Left kidney (tissue), 8 donors: ENCODE measurements around the gene PTCD2. TPM values are rescaled to one million over a fixed set of nuclear protein-coding genes. Genes with fewer than 3 reads are reported as not detected.

Experiments
- DNase-seq: peaks from one replicate; pipeline ENCODE4 v3.0.0-alpha.2; 2013
- long read RNA-seq, 8 donors: transcript quantifications; one replicate each; lab custom pipeline, GENCODE V29; 2026
- polyA plus RNA-seq: library from polyadenylated mRNA; unstranded; fragments of 120-200 nt; gene quantifications from one replicate; pipeline ENCODE4 v1.2.1, GENCODE V29; 2013; ENCODE audit not compliant: insufficient read length

PTCD2 gene, protein sequence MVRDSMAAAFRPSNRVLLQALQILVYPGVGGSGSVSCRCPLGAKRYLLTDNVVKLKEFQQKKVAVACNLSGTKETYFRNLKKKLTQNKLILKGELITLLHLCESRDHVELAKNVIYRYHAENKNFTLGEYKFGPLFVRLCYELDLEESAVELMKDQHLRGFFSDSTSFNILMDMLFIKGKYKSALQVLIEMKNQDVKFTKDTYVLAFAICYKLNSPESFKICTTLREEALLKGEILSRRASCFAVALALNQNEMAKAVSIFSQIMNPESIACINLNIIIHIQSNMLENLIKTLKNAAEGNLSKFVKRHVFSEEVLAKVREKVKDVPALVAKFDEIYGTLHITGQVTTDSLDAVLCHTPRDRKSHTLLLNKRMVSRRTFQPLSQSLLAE
- 12.2 TPM for polyA plus RNA-seq
- long read RNA-seq, donor 1, full-length matches to known transcripts: 2 of 2 reads
- long read RNA-seq, donor 1, partial matches to known transcripts: 0 of 2 reads
- long read RNA-seq, donor 1, other reads (novel, unspliced or antisense): 0 of 2 reads
- long read RNA-seq, donor 2, full-length matches to known transcripts: 6 of 6 reads
- long read RNA-seq, donor 2, partial matches to known transcripts: 0 of 6 reads
- long read RNA-seq, donor 2, other reads (novel, unspliced or antisense): 0 of 6 reads
- long read RNA-seq, donor 3, full-length matches to known transcripts: 5 of 14 reads
- long read RNA-seq, donor 3, partial matches to known transcripts: 9 of 14 reads
- long read RNA-seq, donor 3, other reads (novel, unspliced or antisense): 0 of 14 reads
- long read RNA-seq, donor 4: 0 reads
- long read RNA-seq, donor 5, full-length matches to known transcripts: 4 of 4 reads
- long read RNA-seq, donor 5, partial matches to known transcripts: 0 of 4 reads
- long read RNA-seq, donor 5, other reads (novel, unspliced or antisense): 0 of 4 reads
- long read RNA-seq, donor 6, full-length matches to known transcripts: 4 of 4 reads
- long read RNA-seq, donor 6, partial matches to known transcripts: 0 of 4 reads
- long read RNA-seq, donor 6, other reads (novel, unspliced or antisense): 0 of 4 reads
- long read RNA-seq, donor 7, full-length matches to known transcripts: 7 of 7 reads
- long read RNA-seq, donor 7, partial matches to known transcripts: 0 of 7 reads
- long read RNA-seq, donor 7, other reads (novel, unspliced or antisense): 0 of 7 reads
- long read RNA-seq, donor 8, full-length matches to known transcripts: 2 of 2 reads
- long read RNA-seq, donor 8, partial matches to known transcripts: 0 of 2 reads
- long read RNA-seq, donor 8, other reads (novel, unspliced or antisense): 0 of 2 reads

DNA sequence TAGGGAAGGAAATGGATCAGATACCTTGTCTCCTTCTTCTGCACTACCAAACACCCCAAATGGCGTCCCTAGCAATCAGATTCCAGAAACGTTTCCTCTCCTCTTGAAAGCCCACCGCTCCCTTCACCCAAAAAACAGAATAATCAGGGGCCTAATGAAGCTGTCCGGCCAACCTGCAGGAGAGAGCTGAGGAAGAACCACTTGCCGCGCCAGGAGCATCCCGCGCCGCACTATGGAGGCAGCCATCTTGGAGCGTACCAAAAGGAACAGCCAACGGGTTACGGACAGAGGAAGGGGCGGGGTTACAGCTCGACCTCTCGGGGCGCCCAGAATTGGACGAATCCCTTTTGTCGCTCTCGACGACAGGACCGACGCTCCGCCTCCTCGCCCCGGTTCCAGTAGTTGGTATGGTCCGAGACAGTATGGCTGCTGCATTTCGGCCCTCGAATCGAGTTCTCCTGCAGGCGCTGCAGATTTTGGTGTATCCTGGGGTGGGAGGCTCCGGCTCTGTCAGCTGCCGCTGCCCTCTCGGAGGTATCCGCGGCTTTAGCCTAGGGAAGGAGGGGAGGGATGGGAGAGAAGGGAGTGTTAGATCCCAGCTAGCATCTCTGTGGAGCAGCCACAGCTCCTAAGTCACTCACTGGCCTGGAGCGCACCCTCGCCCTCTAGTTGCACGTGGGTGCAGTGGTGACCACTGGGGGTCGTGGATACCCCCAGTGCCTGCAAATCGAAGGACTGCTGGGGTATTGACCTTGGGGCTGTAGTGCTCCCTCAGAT is at the start of gene PTCD2, which contains the start of gene MRPS27:
TSS of gene PTCD2 (plus strand) at position 398 of the 777 bp plus-strand sequence. CDS start at position 408, 10 bp downstream.
TSS of gene MRPS27 (minus strand) at position 265 of the 777 bp plus-strand sequence. CDS start at position 246, 19 bp downstream.
- DNase-seq: peak; percentile 98

DNA sequence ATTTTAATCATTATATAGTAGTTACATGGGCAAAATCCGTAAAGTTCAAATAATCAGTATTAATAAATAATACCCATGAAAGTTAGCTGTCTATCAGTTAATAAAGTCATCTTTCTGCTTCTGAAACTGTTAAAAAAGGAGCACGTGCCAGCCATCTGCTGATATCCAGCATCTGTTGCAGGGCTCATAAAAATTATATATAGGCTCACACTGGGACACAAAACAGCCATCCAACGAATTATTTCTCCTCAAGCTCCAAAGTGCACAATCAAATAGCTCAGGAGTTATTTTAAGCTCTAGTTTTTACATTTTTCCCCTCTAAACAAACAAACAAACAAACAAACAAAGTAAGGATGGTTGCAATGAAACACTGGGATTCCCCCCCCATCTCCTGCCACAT is 48.5 kb upstream of the PTCD2 start:
- DNase-seq: no peak

DNA sequence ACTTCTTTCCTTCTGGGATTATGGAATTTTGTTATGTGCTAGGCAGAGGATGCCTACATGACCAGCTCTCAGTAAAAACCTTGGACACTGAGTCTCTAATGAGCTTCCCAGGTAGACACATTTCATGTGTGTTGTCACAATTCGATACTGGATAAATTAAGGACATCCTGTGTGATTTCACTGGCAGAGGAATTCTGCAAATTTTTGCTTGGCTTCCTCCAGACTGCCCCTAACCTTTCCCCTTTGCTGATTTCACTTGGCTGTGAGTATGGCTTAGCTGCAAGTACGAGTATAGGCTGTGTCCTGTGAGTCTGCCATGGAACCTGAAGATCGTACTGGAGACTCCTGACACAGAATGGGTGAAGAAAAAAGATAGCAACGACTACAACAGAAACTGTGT is 47.8 kb upstream of the PTCD2 start:
- no peak for DNase-seq

DNA sequence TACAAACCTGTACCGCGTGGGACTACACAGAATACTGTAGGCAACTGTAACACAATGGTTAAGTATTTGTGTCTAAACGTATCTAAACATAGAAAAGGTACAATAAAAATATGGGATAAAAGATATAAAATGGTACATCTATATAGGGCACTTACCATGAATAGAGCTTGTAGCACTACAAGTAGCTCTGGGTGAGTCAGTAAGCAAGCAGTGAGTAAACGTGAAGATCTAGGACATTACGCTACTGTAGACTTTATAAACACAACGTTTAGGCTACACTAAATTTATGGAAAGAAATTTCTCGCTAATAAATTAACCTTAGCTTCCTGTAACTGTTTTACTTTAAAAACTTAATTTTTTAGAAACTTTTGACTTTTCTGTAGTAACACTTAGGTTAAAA is 46.6 kb upstream of the PTCD2 start:
- DNase-seq: no peak

GRCh38 chr5:72276219-72276752 is 43.9 kb upstream of the PTCD2 start:
- DNase-seq: no peak

DNA sequence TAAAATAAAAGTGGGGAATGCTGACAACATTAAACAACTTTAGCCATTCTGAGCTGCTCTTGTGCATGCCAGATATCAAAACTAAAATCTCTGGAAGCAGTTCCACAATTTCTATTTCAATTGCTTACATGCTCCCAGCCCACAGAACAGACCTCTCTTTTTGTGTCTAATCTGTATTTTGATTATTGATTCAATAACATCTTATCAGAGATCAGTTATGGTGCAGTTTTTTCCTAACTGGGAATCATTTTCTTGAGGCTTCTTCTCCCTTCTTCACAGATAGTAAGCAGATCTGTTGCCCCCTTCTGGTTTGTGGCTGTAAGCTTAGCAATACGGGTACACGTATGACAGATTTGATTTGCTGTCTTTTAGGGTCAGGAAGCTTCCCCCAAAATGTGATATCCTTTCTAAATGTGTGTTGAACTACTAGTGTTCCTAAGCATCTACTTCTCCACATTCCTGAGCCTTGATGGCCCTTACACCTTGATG is 39.5 kb upstream of the PTCD2 start:
- no peak for DNase-seq

GRCh38 chr5:72281430-72281763 is 38.8 kb upstream of the PTCD2 start:
- no peak for DNase-seq

GRCh38 chr5:72281764-72282499 is 38.2 kb upstream of the PTCD2 start:
- DNase-seq: peak; percentile 45

DNA sequence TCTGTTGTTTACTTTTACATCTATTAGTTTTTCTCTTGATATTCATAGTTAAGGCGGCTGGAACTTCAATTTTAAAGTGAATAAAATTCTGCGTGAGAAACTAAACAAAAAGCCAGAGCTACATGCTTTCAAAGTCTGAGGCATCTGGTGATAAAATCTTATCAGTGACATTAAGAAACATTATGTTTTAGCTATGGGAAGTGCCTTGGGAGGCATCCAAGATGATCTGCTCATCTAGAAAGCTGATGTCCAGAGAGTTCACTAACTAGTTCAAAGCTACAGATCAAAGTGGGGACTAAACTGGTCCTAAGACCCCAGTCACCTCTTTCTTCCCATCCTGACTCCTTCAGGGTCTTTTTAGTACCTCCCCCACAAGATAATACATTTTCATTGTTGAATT is 37.3 kb upstream of the PTCD2 start:
- DNase-seq: no peak

DNA sequence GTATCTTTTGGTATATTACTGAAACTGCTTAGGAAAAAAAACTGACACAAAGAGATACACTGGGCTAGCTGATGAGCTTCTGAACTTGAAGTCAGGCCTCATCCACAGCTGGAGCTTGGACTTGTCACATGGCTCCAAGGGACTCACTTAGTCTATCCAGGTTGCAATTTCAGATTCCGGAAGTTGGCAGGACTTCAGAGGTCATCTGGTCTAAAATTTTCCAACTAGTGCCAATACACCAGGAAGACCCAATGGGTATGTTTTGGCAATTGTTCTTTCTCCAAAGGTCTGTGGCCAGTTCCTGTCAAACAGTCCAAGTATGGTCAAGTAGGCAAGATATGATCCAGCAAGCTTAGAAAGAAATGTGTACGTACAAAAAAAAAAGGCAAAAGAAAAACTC is 36.8 kb upstream of the PTCD2 start:
- DNase-seq: no peak

DNA sequence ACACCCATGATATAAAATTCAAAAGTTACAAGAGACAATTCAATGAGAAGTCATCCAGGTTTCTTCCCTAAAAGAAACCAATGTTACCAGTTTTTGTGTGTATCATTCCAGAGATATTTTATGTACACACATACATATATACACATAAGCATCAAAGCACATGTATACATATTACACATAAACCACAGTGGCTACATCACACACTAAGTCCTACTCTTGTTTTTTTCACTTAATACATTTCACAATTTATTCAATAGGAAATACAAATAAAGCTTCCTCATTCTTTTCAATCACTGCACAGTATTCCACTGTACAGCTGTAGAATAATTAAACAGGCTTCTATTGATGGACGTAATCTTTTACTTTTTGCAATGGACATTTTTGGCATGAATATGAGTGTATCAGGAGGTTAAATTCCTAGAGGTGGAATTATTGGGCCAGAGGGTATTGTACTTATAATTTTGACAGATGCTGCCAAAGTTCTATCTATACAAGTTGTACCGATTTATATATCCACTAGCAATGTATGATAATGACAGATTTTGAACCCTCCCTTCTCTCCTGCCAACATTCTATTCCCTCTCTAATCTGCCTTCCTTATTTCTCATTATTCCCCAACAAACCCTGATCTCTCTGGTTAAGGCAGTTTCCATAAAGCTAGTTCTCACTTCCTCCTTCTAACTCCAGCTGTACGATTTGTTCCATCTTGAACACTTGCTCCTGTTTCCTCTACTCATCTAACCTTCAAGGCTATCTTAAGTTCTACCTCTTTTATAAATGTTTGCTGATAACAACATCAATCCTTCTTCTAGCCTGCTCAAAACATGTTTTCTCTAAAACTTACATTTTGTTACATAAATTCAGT is 35.4 kb upstream of the PTCD2 start:
- DNase-seq: no peak

DNA sequence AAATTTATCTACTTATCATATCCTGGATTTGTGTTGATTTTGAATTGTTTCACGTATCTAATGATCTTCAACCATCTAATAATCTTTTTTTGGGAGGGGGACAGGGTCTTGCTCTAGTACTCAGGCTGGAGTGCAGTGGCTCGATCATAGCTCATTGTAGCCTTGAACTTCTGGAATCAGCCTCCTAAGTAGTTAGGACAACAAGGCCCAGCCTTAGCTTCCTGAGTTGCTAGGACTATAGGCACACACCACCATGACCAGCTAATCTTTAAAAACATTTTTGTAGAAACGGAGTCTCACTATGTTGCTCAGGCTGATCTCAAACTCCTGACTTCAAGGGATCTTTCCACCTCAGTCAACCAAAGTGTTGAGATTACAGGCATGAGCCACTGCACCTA is 34.8 kb upstream of the PTCD2 start:
- no peak for DNase-seq

GRCh38 chr5:72286798-72287197 is 33.4 kb upstream of the PTCD2 start:
- DNase-seq: no peak

- no peak for DNase-seq
Measured at GRCh38 chr5:72288924-72289323, 31.2 kb upstream of the PTCD2 start.

- DNase-seq: no peak
Measured at GRCh38 chr5:72290356-72291133, 29.6 kb upstream of the PTCD2 start.

- DNase-seq: no peak
Measured at GRCh38 chr5:72291601-72292000, 28.6 kb upstream of the PTCD2 start.

DNA sequence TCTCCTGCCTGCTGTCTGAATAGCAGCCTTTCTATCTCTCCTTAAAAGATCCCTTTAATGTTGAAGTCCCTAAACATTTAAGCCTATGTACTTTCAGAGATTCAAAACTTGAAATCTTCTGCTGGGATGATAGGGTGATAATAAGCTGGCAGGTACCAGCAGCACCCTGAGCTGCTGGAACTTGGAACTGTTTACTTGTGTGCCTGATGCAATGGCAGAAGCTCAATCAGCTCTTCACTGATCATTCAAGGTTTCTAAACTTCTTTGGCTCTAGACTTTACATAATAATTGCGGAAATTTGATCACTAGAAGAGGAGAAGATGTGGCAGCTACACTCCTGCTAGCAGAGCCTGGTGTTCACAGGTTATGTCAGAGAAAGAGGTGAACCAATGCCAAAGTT is 27.8 kb upstream of the PTCD2 start:
- no peak for DNase-seq

DNA sequence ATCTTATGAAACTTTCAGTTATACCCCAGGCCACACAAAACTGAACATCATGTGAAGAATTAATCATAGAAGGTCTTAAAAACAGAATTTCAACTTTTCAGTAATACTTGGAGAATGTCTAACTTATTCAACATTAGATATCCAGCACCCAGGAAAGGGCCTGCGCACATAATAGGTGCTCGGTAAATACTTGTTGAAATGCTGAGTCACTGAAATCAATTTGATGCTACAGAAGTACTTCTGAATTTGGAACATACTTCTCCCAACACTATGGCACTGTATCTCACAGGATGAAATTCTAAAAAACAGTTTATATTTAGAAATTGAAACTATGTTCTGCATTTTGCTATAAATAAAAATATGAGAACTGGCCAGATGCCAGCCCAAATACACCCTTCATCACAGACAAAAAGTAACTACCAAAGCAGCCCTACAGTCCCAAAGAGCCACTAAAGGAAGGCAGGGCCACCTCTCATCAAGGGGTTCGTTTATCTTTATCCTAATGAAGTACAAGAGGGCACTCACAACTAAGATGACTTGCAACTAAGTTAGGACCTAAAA is 26.6 kb upstream of the PTCD2 start:
- no peak for DNase-seq
